ENCODE results near the gene PDZRN4.

Gene PDZRN4

GRCh38 chr12:41460906-41461305, 272.8 kb downstream of the PDZRN4 start:
- DNase-seq (ENCODE audit: low spot score), result no peak
- no peak for TF ChIP-seq CTCF (IDR thresholded peaks at IDR 0.05)
- H3K4me3 ChIP-seq, result no peak overlapping the region
- no peak overlapping the region for H3K27ac ChIP-seq

- no peak for TF ChIP-seq CTCF (IDR thresholded peaks at IDR 0.05)
- Histone ChIP-seq H3K27ac (no peak overlapping the region), H3K4me3 (no peak overlapping the region)
- DNase-seq (ENCODE audit: low spot score), result no peak
These were observed 274.2 kb downstream of the PDZRN4 start for GRCh38 chr12:41462312-41462711.

- DNase-seq (ENCODE audit: low spot score), result no peak
- H3K27ac ChIP-seq, result no peak overlapping the region
- TF ChIP-seq CTCF (IDR thresholded peaks at IDR 0.05), result no peak
- H3K4me3 ChIP-seq, result no peak overlapping the region
These were observed 277.4 kb downstream of the PDZRN4 start for GRCh38 chr12:41465526-41465925.

GRCh38 chr12:41466300-41466699, 278.2 kb downstream of the PDZRN4 start:
- Histone ChIP-seq H3K4me3 (no peak overlapping the region), H3K27ac (no peak overlapping the region)
- TF ChIP-seq CTCF (IDR thresholded peaks at IDR 0.05), result no peak
- no peak for DNase-seq (ENCODE audit: low spot score)

GRCh38 chr12:41466802-41467201, 278.7 kb downstream of the PDZRN4 start:
- no peak overlapping the region for H3K4me3 ChIP-seq

GRCh38 chr12:41467591-41468325, 279.6 kb downstream of the PDZRN4 start:
- H3K27ac ChIP-seq, result no peak overlapping the region
- TF ChIP-seq CTCF (IDR thresholded peaks at IDR 0.05), result no peak
- H3K4me3 ChIP-seq, result no peak overlapping the region
- DNase-seq (ENCODE audit: low spot score), result no peak

More at GRCh38 chr12:41466802-41467201, 278.7 kb downstream of the PDZRN4 start:
- no peak for DNase-seq (ENCODE audit: low spot score)
- no peak for TF ChIP-seq CTCF (IDR thresholded peaks at IDR 0.05)
- no peak overlapping the region for H3K27ac ChIP-seq

- Histone ChIP-seq H3K4me3 (no peak overlapping the region), H3K27ac (no peak overlapping the region)
- DNase-seq (ENCODE audit: low spot score), result no peak
- TF ChIP-seq CTCF (IDR thresholded peaks at IDR 0.05), result no peak
These were observed 280.2 kb downstream of the PDZRN4 start for GRCh38 chr12:41468341-41468740.

Data from coronary artery (tissue), 2 donors.